ENCODE measurements around the gene RTN4RL1.

Gene RTN4RL1

GRCh38 chr17:2025220-2025621, at the start of gene RTN4RL1:
Gene RTN4RL1, minus strand, starts transcription at chr17:2025334. Its CDS starts 469 bp downstream, at chr17:2024865.
- no peak for TF ChIP-seq CTCF (IDR thresholded peaks at IDR 0.05; ENCODE audit: extremely low read depth, missing control alignments)
- peak; percentile 78 for DNase-seq (ENCODE audit: low spot score)

- no peak for DNase-seq (ENCODE audit: low spot score)
- TF ChIP-seq CTCF (IDR thresholded peaks at IDR 0.05; ENCODE audit: extremely low read depth, missing control alignments) = no peak
Observed at GRCh38 chr17:2074919-2075318, 49.8 kb upstream of the RTN4RL1 start.

- TF ChIP-seq CTCF (IDR thresholded peaks at IDR 0.05; ENCODE audit: extremely low read depth, missing control alignments) = no peak
- no peak for DNase-seq (ENCODE audit: low spot score)
Observed at GRCh38 chr17:2071455-2072281, 46.5 kb upstream of the RTN4RL1 start.

- DNase-seq (ENCODE audit: low spot score) = no peak
- TF ChIP-seq CTCF (IDR thresholded peaks at IDR 0.05; ENCODE audit: extremely low read depth, missing control alignments) = no peak
Observed at GRCh38 chr17:2071024-2071385, 45.9 kb upstream of the RTN4RL1 start.

GRCh38 chr17:2070241-2071023, 45.3 kb upstream of the RTN4RL1 start:
- DNase-seq (ENCODE audit: low spot score) = peak; percentile 82
- TF ChIP-seq CTCF (IDR thresholded peaks at IDR 0.05; ENCODE audit: extremely low read depth, missing control alignments) = peak; percentile 6

- no peak for DNase-seq (ENCODE audit: low spot score)
- TF ChIP-seq CTCF (IDR thresholded peaks at IDR 0.05; ENCODE audit: extremely low read depth, missing control alignments) = no peak
Observed at GRCh38 chr17:2068519-2069051, 43.5 kb upstream of the RTN4RL1 start.

GRCh38 chr17:2068031-2068518, 42.9 kb upstream of the RTN4RL1 start:
- no peak for TF ChIP-seq CTCF (IDR thresholded peaks at IDR 0.05; ENCODE audit: extremely low read depth, missing control alignments)
- no peak for DNase-seq (ENCODE audit: low spot score)

Measured in GM20000 (cell line).